ENCODE measurements around the gene ASTN2.

DNA sequence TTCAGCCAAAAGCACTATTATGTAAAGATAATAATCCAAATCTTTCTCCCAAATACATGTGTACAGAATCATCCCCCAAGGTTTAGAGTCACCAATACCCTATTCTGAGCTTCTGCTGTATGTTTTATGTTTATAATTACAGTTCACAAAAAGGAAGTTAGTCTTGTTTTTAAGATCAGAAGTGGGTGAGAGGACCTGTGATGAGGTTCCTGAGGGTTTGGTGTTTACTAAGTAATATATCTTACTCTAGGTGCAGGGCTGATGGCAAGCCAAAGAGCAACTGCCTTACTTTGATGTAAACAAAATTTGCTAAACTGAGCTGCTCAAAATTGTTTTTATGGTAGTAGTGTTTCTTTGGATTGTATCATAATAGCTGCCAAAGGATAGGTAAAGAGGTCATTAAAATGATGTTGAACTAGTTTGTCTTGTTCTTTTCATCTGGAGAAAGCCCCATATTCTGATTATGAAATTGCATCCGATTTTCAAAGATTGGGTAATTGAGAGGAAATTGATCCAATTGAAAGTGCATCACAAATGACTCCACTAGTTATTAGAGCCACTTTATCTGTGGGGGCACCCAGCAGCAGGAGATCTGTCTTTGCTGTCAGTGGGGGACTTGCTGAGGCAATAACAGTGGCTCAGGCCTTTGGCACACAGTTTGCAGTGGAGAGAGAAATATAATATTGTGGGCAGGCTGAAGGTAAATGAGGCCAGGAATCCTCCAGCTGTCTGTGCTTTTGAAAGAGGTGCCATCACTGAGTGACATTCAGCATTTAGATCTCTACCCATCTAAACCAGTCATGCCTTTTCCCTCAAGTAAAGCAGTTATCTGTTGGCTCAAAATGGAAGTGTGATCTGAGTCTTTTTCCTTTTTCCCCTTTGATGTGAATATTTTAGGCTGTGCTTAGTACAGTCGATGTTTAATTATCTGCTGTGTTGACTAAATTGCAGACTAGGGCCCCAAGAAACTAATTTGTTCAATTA lies 713.7 kb downstream of the ASTN2 start:
- no peak for TF ChIP-seq POLR2A (IDR thresholded peaks at IDR 0.05; ENCODE audit: low read length)
- TF ChIP-seq GATA1 (IDR thresholded peaks at IDR 0.05; ENCODE audit: low read depth, low read length): no peak

Data from erythroblast (primary cell).